MCF 10A (cell line): Measurements from ENCODE around the gene PPIG. TPM values are rescaled to one million over a fixed set of nuclear protein-coding genes. Genes with fewer than 3 reads are reported as not detected.
A peak's percentile ranks its signal among the peaks of the same experiment; 100 is the strongest.
"Not testable (repeated sequence)": the region's sequence is repeated elsewhere in the genome, so short reads cannot be mapped to it uniquely, and the experiment has no call there.

ENCODE experiments used
- BruUV-seq: library from RNA; stranded (reverse); fragments of 400-500 nt; replicated peaks from 2 replicates; lab custom pipeline; 2021; lab: Mats Ljungman, UMichigan
- CTCF ChIA-PET: fragments of 300-600 bp; sonication (Branson Sonifier 250); formaldehyde crosslinking; extraction: SDS; loops from one replicate; lab custom pipeline; 2021; ENCODE audit warnings: antibody characterized with exemption, inconsistent platforms; lab: Yijun Ruan, JAX
- POLR2A ChIA-PET: fragments of 300-600, 350-650 bp; sonication (Branson Sonifier 250); formaldehyde crosslinking; extraction: SDS; loops from one replicate; lab custom pipeline; 2020; ENCODE audit warnings: antibody characterized with exemption, inconsistent platforms; lab: Yijun Ruan, JAX
- DNase-seq: peaks from one replicate; pipeline ENCODE4 v3.0.0-alpha.2; 2018; ENCODE audit not compliant: unreplicated experiment
- H3K27ac Mint-ChIP-seq: one replicate; pipeline ENCODE4 v1.8.0; 2022; ENCODE audit warnings: mild to moderate bottlenecking, low read depth, mixed read lengths; ENCODE audit not compliant: unreplicated experiment
- H3K27me3 Mint-ChIP-seq: one replicate; pipeline ENCODE4 v1.8.0; 2022; ENCODE audit warnings: mixed read lengths; ENCODE audit not compliant: insufficient read depth, unreplicated experiment
- H3K36me3 Mint-ChIP-seq: one replicate; pipeline ENCODE4 v1.8.0; 2022; ENCODE audit warnings: mild to moderate bottlenecking, moderate library complexity, mixed read lengths; ENCODE audit not compliant: insufficient read depth, unreplicated experiment
- H3K4me1 Mint-ChIP-seq: one replicate; pipeline ENCODE4 v1.8.0; 2022; ENCODE audit warnings: mixed read lengths; ENCODE audit not compliant: insufficient read depth, unreplicated experiment
- H3K4me3 Mint-ChIP-seq: one replicate; pipeline ENCODE4 v1.8.0; 2022; ENCODE audit warnings: mild to moderate bottlenecking, moderate library complexity, mixed read lengths; ENCODE audit not compliant: unreplicated experiment
- H3K9me3 Mint-ChIP-seq: one replicate; pipeline ENCODE4 v1.8.0; 2022; ENCODE audit warnings: mixed read lengths; ENCODE audit not compliant: unreplicated experiment
- CTCF ChIP-seq: fragments of 200-600 bp; IDR thresholded peaks from one replicate; pipeline ENCODE4 v1.8.0; 2022; ENCODE audit warnings: antibody characterized with exemption, mild to moderate bottlenecking; ENCODE audit not compliant: unreplicated experiment
- intact Hi-C: fragments of 100-400 bp; cut with micrococcal nuclease; formaldehyde crosslinking; loops from 2 replicates; pipeline ENCODE4 v1.14.1; 2022
- total RNA-seq: library from RNA; stranded (reverse); gene quantifications from 2 replicates; pipeline ENCODE4 v1.2.3, GENCODE V29; 2022

Gene PPIG
- total RNA-seq, 1 experiment from 2014 or later, result 64.7 TPM

GRCh38 chr2:169575264-169575663 lies 8.9 kb upstream of the PPIG start:
- intact Hi-C loops, H3K27me3 Mint-ChIP-seq, DNase-seq, H3K9me3 Mint-ChIP-seq, H3K36me3 Mint-ChIP-seq, H3K4me3 Mint-ChIP-seq, H3K27ac Mint-ChIP-seq, BruUV-seq, H3K4me1 Mint-ChIP-seq, CTCF ChIA-PET: not testable (repeated sequence)
- POLR2A ChIA-PET, result interaction anchor here (0.6 to 1.2 kb wide), 2 partner anchors 10 to 253 kb away, joined by 3 read pairs; no protein-coding TSS in a partner anchor

- peaks cover 5% of the 10 kb centered on the region for H3K9me3 Mint-ChIP-seq
- no peaks in the 10 kb centered on the region for H3K4me1 Mint-ChIP-seq
- no peak for DNase-seq
- no peaks in the 10 kb centered on the region for H3K36me3 Mint-ChIP-seq
- CTCF ChIA-PET, result interaction anchor here (0.6 to 0.7 kb wide), 3 partner anchors 36 to 353 kb away, joined by 3 to 4 read pairs (median 4); no protein-coding TSS in a partner anchor
- TF ChIP-seq CTCF, result no peak
- POLR2A ChIA-PET, result no interaction called here
- H3K27ac Mint-ChIP-seq, result no peak overlapping the region
- H3K4me3 Mint-ChIP-seq, result no peak overlapping the region
- no peaks in the 10 kb centered on the region for H3K27me3 Mint-ChIP-seq
- no TSS peak for BruUV-seq
- intact Hi-C loops, result no loop called here
Measured at GRCh38 chr2:169579044-169579443, 5.1 kb upstream of the PPIG start.

GRCh38 chr2:169582552-169583266 lies 1.4 kb upstream of the PPIG start:
- H3K27me3 Mint-ChIP-seq, DNase-seq, H3K4me3 Mint-ChIP-seq, H3K4me1 Mint-ChIP-seq, H3K36me3 Mint-ChIP-seq, BruUV-seq, H3K27ac Mint-ChIP-seq, intact Hi-C loops, H3K9me3 Mint-ChIP-seq: not testable (repeated sequence)
- POLR2A ChIA-PET, result interaction anchor here (1.3 to 3.4 kb wide), 4 partner anchors 10 to 33 kb away, joined by 5 to 80 read pairs (median 6); partner anchors contain the start of gene FASTKD1
- CTCF ChIA-PET, result interaction anchor here (0.6 to 0.7 kb wide), 2 partner anchors 10 to 48 kb away, joined by 3 to 5 read pairs; no protein-coding TSS in a partner anchor

GRCh38 chr2:169583518-169583917 lies 633 bp upstream of the PPIG start:
- ChIA-PET CTCF (no interaction called here), POLR2A (interaction anchor here (0.6 to 3.4 kb wide), 10 partner anchors 11 to 244 kb away, joined by 3 to 80 read pairs (median 4); partner anchors contain the start of genes FASTKD1 and UBR3)
- peak overlapping the region; percentile 98 for H3K27ac Mint-ChIP-seq
- H3K4me1 Mint-ChIP-seq, result no peaks in the 10 kb centered on the region
- BruUV-seq, result no TSS peak
- no peaks in the 10 kb centered on the region for H3K27me3 Mint-ChIP-seq
- peaks cover 4% of the 10 kb centered on the region for H3K36me3 Mint-ChIP-seq
- H3K9me3 Mint-ChIP-seq, result peaks cover 7% of the 10 kb centered on the region
- TF ChIP-seq CTCF, result no peak
- peak overlapping the region; percentile 99 for H3K4me3 Mint-ChIP-seq
- no peak for DNase-seq
- intact Hi-C loops, result no loop called here

GRCh38 chr2:169585673-169586072 lies 1.5 kb downstream of the PPIG start:
- Mint-ChIP-seq H3K4me1 (no peaks in the 10 kb centered on the region), H3K9me3 (peaks cover 7% of the 10 kb centered on the region), H3K36me3 (peaks cover 9% of the 10 kb centered on the region), H3K4me3 (peak overlapping the region; percentile 99), H3K27me3 (no peaks in the 10 kb centered on the region), H3K27ac (peak overlapping the region; percentile 98)
- BruUV-seq, result no TSS peak
- DNase-seq, result no peak
- CTCF ChIA-PET, result interaction anchor here (0.9 kb wide), 1 partner anchor 134 kb away, joined by 5 read pairs; no protein-coding TSS in a partner anchor
- POLR2A ChIA-PET, result interaction anchor here (0.9 to 3.4 kb wide), 7 partner anchors 8 to 213 kb away, joined by 3 to 80 read pairs (median 4); partner anchors contain the start of genes FASTKD1 and SSB
- no peak for TF ChIP-seq CTCF
- intact Hi-C loops, result no loop called here
